Fibroblast of mammary gland (primary cell): ENCODE results near the gene SMG6.

Experiments used
- DNase-seq: peaks from one replicate; pipeline ENCODE4 v3.0.0-alpha.2; 2010; ENCODE audit warnings: low read depth
- H3K4me3 ChIP-seq: 2 replicates; pipeline ENCODE4 v1.5.1; 2011; ENCODE audit warnings: low read depth, mild to moderate bottlenecking, low read length, moderate library complexity; ENCODE audit not compliant: control insufficient read depth
- TF ChIP-seq, protein P1 (sequence below): conservative IDR thresholded peaks from 2 replicates; pipeline ENCODE4 v1.5.1; 2011; ENCODE audit warnings: low read depth, low read length, inconsistent platforms; ENCODE audit not compliant: control insufficient read depth, insufficient read depth

SMG6 gene

DNA sequence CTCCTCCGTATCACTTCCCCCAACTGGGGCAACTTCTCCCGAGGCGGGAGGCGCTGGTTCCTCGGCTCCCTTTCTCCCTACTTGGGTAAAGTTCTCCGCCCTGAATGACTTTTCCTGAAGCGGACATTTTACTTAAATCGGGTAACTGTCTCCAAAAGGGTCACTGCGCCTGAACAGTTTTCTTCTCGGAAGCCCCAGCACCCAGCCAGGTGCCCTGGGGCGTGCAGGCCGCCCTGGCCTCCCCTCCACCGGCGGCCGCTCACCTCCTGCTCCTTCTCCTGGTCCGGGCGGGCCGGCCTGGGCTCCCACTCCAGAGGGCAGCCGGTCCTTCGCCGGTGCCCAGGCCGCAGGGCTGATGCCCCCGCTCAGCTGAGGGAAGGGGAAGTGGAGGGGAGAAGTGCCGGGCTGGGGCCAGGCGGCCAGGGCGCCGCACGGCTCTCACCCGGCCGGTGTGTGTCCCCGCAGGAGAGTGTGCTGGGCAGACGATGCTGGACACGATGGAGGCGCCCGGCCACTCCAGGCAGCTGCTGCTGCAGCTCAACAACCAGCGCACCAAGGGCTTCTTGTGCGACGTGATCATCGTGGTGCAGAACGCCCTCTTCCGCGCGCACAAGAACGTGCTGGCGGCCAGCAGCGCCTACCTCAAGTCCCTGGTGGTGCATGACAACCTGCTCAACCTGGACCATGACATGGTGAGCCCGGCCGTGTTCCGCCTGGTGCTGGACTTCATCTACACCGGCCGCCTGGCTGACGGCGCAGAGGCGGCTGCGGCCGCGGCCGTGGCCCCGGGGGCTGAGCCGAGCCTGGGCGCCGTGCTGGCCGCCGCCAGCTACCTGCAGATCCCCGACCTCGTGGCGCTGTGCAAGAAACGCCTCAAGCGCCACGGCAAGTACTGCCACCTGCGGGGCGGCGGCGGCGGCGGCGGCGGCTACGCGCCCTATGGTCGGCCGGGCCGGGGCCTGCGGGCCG lies 247.1 kb downstream of the SMG6 start:
- TF ChIP-seq, protein P1, sequence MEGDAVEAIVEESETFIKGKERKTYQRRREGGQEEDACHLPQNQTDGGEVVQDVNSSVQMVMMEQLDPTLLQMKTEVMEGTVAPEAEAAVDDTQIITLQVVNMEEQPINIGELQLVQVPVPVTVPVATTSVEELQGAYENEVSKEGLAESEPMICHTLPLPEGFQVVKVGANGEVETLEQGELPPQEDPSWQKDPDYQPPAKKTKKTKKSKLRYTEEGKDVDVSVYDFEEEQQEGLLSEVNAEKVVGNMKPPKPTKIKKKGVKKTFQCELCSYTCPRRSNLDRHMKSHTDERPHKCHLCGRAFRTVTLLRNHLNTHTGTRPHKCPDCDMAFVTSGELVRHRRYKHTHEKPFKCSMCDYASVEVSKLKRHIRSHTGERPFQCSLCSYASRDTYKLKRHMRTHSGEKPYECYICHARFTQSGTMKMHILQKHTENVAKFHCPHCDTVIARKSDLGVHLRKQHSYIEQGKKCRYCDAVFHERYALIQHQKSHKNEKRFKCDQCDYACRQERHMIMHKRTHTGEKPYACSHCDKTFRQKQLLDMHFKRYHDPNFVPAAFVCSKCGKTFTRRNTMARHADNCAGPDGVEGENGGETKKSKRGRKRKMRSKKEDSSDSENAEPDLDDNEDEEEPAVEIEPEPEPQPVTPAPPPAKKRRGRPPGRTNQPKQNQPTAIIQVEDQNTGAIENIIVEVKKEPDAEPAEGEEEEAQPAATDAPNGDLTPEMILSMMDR, result no peak
- H3K4me3 ChIP-seq, result peak overlapping the region; percentile 67
- DNase-seq, result no peak

DNA sequence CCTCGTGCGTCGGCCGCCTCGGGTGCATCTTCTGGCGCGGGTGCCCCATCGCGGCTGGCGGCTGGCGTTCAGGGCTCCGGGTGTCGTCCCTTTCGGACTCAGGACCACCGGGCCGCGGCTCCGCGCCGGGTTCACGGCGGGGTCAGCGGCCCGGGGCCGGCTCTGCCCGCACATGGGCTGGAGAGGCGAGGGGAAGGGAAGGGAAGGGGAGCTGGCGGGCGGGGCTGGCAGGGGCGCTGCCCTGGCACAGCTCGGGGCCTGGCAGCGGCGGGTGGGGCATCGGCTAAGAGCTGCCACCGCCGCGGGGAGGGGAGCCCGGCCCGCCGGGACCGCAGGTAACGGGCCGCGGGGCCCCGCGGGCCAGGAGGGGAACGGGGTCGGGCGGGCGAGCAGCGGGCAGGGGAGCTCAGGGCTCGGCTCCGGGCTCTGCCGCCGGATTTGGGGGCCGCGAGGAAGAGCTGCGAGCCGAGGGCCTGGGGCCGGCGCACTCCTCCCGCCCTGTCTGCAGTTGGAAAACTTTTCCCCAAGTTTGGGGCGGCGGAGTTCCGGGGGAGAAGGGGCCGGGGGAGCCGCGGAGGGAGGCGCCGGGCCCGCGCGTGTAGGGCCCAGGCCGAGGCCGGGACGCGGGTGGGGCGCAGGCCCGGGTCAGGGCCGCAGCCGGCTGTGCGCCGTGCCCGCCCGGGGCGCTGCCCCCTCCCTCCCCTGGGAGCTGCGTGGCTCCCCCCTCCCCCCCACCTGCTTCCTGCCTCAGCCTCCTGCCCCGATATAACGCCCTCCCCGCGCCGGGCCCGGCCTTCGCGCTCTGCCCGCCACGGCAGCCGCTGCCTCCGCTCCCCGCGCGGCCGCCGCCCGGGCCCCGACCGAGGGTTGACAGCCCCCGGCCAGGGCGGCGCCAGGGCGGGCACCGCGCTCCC lies 248.0 kb downstream of the SMG6 start:
- TF ChIP-seq, protein P1, result no peak
- H3K4me3 ChIP-seq, result peak overlapping the region; percentile 67
- no peak for DNase-seq

DNA sequence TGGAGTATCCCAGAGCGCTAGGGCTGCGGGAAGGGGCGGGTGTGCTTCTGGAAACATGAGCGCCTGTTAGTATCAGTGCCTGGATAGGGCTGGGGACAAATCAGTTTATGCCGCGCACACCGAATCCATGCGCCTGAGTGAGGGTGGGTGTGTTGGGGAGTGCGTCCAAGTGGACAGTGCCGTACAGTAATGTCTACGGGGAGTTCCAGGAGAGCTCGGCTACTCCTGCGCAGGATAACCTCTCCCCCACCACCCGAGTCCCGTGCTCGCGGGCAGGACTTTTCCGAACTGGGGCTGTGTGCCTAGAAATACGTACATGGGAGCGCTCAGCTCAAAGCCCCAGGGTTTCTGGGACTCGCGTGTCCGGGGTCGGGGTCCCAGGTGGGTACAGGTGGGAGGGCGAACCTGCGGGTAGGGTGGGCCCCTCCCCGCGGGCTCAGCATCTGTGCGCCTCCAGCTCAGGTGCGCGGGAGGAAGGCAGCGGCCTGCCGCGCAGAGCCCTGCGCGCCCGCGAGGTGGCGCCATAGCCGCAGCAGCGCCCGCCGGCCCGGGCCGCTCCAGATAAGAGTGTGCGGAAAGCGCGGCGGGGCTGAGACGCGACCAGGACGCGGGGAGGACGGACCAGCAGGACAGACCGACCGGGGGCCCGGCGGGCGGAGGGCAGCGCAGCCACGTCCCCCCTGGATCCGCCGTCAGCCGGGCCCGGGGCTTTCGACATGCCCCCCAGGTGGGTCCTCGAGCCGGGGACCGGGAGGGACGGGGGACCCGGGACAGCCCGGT lies 248.9 kb downstream of the SMG6 start, which contains the start of gene HIC1:
Gene HIC1 (plus strand): TSS at position 592 of the 780 bp plus-strand sequence. CDS start 1,588 bp downstream, outside the sequence.
- TF ChIP-seq, protein P1, result no peak
- peak within 1 kb of the TSS; percentile 56 for H3K4me3 ChIP-seq
- DNase-seq, result peak; percentile 64

DNA sequence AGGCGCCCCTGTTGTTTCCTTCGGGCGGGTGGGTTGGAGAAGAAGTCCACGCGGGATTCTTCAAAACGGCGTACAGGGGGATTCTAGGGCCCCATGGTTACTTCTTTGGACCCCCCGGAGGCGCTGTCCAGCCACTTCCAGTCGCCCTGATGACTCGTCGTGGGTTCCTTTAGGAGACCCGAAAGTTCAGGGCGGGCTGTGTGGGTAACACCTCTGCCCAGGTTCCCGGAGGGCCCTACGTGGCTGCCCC lies 249.4 kb downstream of the SMG6 start:
- peak overlapping the region; percentile 50 for H3K4me3 ChIP-seq
- no peak for DNase-seq
- TF ChIP-seq, protein P1, result no peak

DNA sequence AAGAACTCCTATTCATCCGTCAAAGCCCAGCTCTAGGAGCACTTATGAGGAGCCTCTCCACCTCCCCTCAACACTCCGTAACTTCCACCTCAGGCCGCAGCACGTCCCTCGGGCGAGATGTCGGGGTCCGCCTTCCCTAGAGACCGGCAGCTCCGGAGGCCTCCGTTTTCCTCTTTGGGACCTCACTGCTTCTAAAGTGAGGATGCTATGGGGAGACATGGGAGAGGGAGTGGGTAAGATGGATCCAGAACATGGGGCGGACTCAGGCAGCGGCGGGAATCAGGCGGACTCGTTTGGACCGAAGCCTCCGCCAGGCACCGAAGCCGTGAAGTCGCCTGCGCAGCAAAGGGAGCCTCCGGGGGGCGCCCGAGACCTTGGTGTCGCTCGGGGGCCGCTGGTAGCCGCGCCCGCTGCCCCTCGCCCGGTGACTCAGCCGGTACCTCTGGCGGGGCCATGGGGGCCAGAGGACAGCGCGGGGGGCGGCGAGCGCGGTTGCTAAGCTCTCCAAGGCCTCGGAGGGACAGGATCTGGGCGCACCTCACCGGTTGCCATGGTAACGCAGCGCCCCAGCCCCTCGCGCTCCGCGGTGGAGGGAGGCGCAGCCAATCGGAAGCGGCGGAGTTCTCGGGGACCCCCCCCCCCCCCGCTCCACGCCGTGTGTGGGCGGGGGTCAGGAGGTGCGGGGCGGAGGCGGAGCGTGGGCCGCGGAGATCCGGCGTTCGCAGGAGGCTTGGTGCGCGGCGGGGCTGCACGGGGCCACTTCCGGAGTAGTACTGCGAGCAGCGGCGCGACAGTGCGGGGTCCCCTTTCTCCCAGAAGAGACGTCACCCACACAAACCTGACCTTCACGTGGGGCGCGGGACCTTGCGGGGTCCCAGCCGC lies 250.0 kb downstream of the SMG6 start:
- H3K4me3 ChIP-seq, result peak overlapping the region; percentile 50
- peak; percentile 76 for DNase-seq
- TF ChIP-seq, protein P1, result peak; percentile 42
